GM23248 (cell line): ENCODE measurements around the gene SLC9A9.

Experiments
- EZH2 ChIP-seq: fragments of 200-600 bp; sonication (generic); IDR thresholded peaks from 2 replicates; pipeline ENCODE4 v1.6.1; 2018; ENCODE audit warnings: antibody characterized with exemption, mild to moderate bottlenecking; ENCODE audit not compliant: insufficient read depth, poor library complexity, severe bottlenecking
- EZH2phosphoT487 ChIP-seq: fragments of 200-600 bp; sonication (generic); IDR thresholded peaks from 2 replicates; pipeline ENCODE4 v1.6.1; 2018; ENCODE audit warnings: antibody characterized with exemption, moderate library complexity, mild to moderate bottlenecking, low read depth; ENCODE audit not compliant: insufficient read depth

- TF ChIP-seq EZH2phosphoT487 (no peak), EZH2 (no peak)
These were observed 418.4 kb downstream of the SLC9A9 start for GRCh38 chr3:143429628-143430514.
